ENCODE measurements around the gene TSC22D3.

TSC22D3 gene

DNA sequence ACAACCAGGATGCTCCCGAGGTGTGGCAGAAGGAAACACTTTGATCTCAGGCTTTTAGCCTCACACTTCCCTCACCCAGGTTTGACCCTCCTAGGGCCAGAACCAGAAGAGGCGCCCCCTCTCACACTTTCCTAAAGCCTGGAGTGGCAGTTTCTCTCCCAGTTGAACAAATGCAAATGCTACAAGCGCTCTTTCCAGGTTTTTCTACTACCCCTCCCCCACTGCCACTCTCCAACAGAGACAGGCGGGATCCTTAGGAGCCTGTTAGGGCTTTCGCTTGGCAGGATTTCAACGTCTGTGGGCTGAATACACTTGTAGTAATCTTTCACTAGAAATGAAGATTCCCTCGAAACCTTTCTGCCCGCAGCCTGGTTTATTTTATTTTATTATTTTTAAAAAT, 2.4 kb downstream of the TSC22D3 start:
- FAIRE-seq, result no peak
- no peak for DNase-seq (ENCODE audit: insufficient read length, low spot score)
- no peak for TF ChIP-seq POLR2A (IDR thresholded peaks at IDR 0.05; ENCODE audit: low read depth, low read length)

DNA sequence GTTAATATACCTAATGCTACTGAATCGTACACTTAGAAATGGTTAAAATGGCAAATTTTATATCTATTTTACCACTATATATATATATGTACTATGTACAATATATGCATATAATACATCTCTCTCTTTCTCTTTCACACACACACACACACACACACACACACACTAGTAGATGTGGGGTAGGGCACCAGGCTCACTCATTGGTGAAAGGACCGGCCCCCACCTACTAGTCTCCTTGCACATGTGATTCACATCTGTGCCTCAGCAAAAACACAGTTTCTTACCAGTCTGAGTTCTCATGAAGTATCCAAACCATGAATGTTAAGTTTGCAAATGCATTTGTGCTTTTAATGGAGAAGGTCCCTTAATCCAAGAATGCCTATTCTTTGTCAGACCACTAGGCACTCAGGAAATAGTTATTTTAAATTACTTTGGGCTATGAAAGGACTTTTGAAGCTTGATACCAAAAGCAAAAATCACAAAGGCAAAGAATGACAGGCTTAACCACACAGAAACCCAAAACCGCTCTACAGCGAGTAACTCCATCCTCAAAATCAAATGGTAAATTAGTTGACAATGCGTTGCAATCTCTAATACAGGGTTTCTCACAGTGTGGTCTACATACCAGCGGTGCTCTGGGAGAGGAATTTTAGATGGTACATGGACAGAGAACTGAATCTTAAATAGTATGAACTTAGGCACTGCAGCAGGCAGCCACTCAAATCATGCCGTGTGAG, 5.8 kb downstream of the TSC22D3 start:
- DNase-seq (ENCODE audit: insufficient read length, low spot score) (no peak), FAIRE-seq (no peak)
- TF ChIP-seq POLR2A (IDR thresholded peaks at IDR 0.05; ENCODE audit: low read depth, low read length), result no peak

DNA sequence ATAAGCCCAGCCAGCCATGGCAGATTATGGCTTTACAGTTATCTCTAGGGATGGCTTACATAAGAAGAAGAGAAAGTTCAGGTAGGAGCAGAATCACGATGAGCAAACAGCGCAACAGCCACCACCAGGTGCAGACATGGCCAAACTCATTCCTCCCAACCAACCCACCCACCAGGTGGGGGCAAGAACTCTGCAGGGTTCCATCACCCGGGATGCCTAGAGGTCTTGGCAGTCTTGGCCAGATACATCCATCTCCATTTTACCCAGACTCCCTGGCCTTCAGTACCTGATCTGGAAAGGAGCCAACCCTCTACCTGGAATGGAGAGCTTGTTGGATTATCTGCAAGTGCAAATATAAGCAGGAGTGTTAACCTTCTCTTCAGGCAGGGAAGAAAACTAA, 7.5 kb downstream of the TSC22D3 start:
- no peak for DNase-seq (ENCODE audit: insufficient read length, low spot score)
- no peak for FAIRE-seq
- TF ChIP-seq POLR2A (IDR thresholded peaks at IDR 0.05; ENCODE audit: low read depth, low read length), result no peak

DNA sequence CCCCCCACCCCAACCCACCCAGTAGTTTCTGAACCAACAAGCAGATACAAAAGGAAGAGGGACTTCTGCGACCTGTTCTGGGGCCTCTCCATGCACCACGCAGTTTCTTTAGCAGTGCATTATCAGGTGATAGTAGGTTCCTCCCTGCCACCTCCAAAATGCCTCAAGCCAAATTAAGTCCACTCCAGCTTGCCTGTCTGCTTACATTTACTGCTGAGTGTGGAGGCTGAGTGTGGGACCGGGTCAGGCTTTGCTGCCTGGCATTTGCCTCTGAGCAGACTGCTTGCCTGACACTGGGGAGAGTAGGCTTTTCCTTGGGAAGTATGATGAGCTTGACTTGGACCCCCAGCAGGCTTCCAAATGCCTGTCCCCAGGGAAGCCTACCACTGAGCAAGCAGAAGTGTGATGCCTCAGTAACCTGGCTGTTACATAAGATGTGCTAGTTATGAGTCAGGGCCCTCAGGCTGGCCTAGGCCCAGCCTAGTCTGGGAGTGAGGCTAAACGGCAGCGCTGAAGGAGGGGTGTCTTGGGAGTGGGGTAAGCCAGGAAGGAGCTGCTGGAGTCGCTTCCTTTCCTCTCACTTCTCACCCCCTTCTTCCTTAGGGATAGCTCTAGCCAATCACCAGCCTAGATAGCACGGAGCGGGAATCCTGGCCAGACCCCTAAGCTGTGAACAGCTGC, 9.0 kb downstream of the TSC22D3 start:
- no peak for TF ChIP-seq POLR2A (IDR thresholded peaks at IDR 0.05; ENCODE audit: low read depth, low read length)
- no peak for DNase-seq (ENCODE audit: insufficient read length, low spot score)
- no peak for FAIRE-seq

DNA sequence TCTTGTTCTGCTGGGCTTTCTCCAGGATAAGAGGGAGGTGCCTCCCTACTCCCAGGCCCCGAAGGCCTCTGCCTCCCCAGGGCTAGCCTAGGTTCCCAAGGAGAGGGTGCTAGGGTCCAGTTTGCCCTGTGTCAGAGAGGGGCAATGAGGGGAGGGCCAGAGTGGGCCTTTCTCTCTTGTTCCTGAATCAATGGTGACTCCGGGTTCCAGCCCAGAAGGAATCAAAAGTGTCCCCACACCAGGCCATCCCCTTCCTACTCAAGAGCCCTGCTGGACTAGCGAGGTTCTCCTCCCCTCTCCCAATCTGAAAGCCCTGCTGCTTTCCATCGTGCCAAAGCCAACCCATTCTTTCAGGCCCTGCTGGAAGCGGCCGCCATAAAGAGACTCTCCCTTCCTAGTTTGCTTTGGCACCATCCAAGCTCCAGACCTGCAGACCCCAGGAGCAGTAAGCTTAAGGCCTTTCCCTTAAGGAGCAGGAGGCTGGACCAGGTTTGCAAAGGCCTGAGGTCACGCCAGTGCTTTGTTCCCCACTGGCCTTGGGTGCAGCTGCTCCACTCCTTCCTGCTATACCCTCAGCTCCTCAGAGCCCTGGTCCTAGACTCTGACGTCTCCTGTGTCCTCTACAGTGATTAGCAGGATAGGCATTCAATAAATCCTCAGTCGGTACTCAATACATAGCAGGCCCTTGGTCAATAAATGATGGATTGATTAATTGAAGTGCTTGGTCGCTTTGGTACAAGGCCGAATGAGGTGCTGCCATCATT, 10.6 kb downstream of the TSC22D3 start:
- DNase-seq (ENCODE audit: insufficient read length, low spot score) (no peak), FAIRE-seq (no peak)
- no peak for TF ChIP-seq POLR2A (IDR thresholded peaks at IDR 0.05; ENCODE audit: low read depth, low read length)

DNA sequence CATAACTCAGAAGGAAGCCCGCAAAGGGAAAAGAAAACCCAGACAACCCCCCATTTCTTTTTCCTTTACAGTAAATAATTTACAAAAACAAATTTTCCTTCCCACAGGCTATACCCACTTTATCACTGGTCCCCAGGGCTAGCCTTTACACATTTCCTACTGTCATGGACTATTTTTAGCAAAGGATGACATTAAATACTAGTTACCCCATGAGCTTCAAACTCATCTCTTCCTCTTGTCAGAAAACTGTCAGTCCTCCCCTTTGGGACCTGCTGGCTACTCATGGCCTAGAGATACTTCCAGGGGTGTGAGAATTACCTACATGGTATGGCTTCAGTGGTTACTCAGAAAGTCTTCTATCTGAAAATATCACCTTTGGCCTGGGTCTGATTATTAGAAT, 11.9 kb downstream of the TSC22D3 start:
- no peak for DNase-seq (ENCODE audit: insufficient read length, low spot score)
- no peak for FAIRE-seq
- TF ChIP-seq POLR2A (IDR thresholded peaks at IDR 0.05; ENCODE audit: low read depth, low read length), result no peak

DNA sequence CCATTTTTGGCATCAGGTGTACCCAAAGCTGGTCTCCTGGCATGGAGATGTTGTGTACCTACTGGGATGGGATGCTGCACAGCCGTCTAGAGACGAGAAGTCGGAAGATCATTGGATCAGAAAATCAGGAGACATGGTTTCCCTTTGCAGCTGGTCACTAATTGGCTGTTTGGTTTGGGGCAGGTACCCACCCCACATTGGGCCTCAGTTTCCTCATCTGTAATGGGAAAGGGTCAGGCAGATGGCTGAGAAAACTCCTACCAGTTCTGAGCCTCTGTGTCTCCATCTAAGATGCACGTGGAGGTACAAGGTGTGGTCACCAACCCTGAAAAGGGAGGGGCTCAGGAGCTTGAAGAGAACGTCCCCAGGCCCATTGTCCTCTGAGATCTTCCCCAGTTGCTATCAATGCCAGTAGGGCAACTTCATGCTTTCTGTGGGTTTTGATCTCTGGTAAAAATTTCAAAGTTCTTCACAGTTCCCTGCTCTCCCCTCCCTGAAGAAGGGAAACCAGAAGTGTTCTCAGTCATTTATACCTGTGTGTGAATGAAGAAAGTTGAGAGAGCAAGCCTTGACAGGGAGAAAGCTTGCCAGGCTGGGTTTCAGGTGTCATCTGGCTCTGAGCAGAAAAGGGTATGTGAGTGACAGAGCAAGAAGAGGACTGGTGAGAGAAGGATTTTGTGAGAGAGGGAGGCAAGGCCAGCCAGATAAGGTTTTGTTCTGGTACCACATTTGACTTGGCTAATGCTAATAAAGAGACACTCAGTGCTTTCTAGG, 15.1 kb downstream of the TSC22D3 start:
- FAIRE-seq, result no peak
- TF ChIP-seq POLR2A (IDR thresholded peaks at IDR 0.05; ENCODE audit: low read depth, low read length), result no peak
- DNase-seq (ENCODE audit: insufficient read length, low spot score), result no peak

DNA sequence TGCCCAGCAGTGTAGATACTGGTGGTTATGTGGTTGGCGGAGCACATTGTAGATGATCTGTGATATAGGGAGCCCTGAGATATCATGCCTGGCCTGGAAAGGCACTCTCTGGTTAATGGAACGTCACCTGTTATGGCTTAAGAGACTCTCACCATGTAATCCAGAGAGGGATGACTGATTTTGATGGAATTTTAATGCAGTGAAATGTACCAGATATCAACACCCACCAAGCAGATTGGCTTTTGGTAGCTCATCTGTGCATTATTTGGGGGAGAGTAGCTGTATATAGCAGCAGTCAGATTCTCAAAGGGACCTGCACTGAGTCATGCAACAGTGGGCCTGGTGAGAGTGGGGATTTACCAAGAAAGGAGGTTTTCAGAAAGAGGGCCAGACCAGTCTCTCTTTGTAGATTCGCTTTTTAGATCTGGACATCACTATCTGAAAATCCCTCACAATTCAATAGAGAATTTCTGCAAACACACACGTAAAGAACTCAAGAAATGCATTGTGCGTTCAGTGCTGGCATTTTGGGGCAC, 17.3 kb downstream of the TSC22D3 start:
- DNase-seq (ENCODE audit: insufficient read length, low spot score) (no peak), FAIRE-seq (no peak)
- TF ChIP-seq POLR2A (IDR thresholded peaks at IDR 0.05; ENCODE audit: low read depth, low read length), result no peak

DNA sequence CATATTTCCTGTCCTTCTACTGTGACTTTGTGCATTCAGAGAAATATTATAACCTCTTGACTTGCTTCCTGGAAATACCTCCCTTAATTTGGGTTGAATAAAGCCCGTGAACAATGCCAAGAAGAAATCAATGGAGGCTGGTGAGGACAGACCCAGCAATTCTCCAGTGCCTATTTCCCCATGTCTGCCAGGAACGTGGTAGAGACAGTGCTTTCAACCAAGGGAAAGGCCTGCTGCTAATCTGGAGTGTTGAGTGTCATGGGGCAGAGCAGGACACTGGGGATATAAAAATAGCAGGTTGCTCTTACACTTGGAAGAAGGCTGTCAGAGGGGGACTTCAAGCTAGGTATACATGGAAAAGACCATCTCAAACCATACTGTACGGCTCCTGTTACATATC, 19.9 kb downstream of the TSC22D3 start:
- no peak for TF ChIP-seq POLR2A (IDR thresholded peaks at IDR 0.05; ENCODE audit: low read depth, low read length)
- no peak for FAIRE-seq
- no peak for DNase-seq (ENCODE audit: insufficient read length, low spot score)

DNA sequence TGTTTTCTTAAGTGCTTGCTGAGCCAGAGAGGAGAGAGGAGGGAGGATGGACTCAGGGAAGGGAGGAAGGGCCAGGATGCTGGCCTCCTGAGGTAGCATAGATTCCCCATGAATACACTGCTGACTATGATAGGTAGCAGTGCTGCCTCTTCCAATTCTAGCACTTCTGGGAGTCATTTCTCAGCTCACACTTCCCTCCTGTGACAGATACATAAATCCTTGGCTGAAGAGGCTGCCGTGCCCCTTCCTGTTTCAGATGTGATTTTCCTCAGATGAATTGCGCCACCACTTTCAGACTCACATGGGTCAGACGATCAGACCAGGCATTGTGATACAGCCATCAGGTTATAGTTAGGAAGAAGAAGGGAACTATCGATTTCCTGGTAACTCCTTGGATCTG, 22.4 kb downstream of the TSC22D3 start:
- FAIRE-seq (no peak), DNase-seq (ENCODE audit: insufficient read length, low spot score) (no peak)
- no peak for TF ChIP-seq POLR2A (IDR thresholded peaks at IDR 0.05; ENCODE audit: low read depth, low read length)

DNA sequence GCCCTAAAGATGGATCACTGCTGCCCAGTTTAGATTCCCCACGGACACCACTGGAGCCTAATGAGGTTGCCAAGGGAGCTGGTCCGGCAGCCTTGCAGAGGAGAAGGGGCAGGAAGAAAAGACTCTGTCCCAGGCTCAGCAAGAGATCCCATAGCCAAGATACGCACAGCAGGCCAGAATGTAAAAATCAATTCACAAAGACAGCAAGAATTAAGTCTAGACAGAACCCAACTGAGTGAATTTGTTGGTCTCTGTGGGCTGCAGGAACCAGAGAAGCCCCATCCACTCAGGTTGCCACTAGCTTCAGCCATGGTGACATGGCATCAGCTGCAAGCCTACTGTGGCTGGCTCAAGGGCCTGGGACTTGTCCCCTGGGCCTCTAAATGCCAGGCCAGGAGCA, 22.9 kb downstream of the TSC22D3 start:
- DNase-seq (ENCODE audit: insufficient read length, low spot score), result no peak
- no peak for TF ChIP-seq POLR2A (IDR thresholded peaks at IDR 0.05; ENCODE audit: low read depth, low read length)
- no peak for FAIRE-seq

DNA sequence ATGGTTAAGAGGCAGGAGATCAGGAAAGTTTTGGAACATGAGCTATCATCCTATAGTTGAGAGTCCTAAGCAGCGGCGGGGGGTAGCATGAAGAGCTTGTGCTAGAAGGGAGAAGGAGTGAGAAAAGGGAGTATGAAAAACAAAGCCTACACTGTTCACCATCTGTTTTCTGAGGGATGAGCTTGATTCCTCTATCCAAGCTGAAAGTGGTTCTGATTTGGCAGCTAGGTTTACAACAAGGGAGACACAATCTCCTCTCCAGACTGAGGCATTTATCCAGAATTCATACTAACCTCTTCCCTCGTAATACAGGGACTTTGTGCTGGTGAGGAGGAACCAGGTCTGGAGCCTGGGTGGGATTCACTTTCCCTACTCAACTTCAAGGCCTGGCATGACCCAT, 23.5 kb downstream of the TSC22D3 start:
- no peak for TF ChIP-seq POLR2A (IDR thresholded peaks at IDR 0.05; ENCODE audit: low read depth, low read length)
- DNase-seq (ENCODE audit: insufficient read length, low spot score) (no peak), FAIRE-seq (no peak)

DNA sequence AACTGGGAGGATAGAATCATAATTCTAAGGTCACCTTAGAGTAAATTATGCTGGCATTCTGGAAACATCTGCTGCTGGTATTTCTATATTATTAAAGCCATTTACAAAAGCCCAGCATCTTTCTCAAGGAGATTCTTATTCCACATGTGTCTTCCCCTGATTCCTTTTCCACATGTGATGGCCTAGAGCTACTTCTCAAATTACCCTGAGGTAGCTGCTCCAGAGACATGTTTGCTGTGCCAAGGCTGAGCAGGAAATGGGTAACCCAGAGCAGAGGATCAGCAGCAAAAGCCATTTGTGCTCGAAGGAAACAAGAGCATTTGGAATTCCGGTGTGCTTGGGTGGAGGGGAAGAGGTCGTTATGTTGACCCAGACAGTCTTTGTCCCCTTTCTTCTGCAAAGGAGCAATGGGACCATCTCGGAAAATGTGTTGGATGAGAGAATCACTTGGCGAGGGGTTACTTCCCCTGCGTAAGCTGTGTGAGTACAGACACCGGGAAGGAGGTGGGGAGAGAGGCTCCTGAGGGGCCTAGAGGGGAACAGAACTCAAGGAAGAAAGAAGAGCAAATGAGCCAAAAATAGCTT, 24.6 kb downstream of the TSC22D3 start:
- FAIRE-seq, result no peak
- no peak for TF ChIP-seq POLR2A (IDR thresholded peaks at IDR 0.05; ENCODE audit: low read depth, low read length)
- no peak for DNase-seq (ENCODE audit: insufficient read length, low spot score)

All from H54 (cell line).